AG10803 (cell line): Measurements from ENCODE around the gene PCDHGC5.

Experiments
- DNase-seq: peaks from one replicate; pipeline ENCODE4 v3.0.0; 2010; ENCODE audit warnings: low read depth
- H3K4me3 ChIP-seq: 2 replicates; pipeline ENCODE4 v1.5.1; 2011; ENCODE audit warnings: mild to moderate bottlenecking, low read length, control low read depth
- CTCF ChIP-seq: conservative IDR thresholded peaks from 2 replicates; pipeline ENCODE4 v1.5.1; 2011; ENCODE audit warnings: mild to moderate bottlenecking, low read length, control low read depth, inconsistent platforms

Gene PCDHGC5

GRCh38 chr5:141517880-141518617 lies 29.2 kb downstream of the PCDHGC5 start:
- H3K4me3 ChIP-seq = no peak overlapping the region
- TF ChIP-seq CTCF = no peak
- DNase-seq = peak; percentile 59

GRCh38 chr5:141518618-141519015 lies 29.7 kb downstream of the PCDHGC5 start:
- DNase-seq = no peak
- TF ChIP-seq CTCF = no peak

GRCh38 chr5:141519605-141520565 lies 31.0 kb downstream of the PCDHGC5 start:
- H3K4me3 ChIP-seq = no peak overlapping the region
- TF ChIP-seq CTCF = no peak
- no peak for DNase-seq

More at GRCh38 chr5:141518618-141519015, 29.7 kb downstream of the PCDHGC5 start:
- H3K4me3 ChIP-seq = no peak overlapping the region

- DNase-seq = peak; percentile 99
- H3K4me3 ChIP-seq = no peak overlapping the region
- TF ChIP-seq CTCF = no peak
Measured at GRCh38 chr5:141521244-141521781, 32.4 kb downstream of the PCDHGC5 start.

- no peak overlapping the region for H3K4me3 ChIP-seq
- DNase-seq = no peak
- no peak for TF ChIP-seq CTCF
Measured at GRCh38 chr5:141522301-141522700, 33.4 kb downstream of the PCDHGC5 start.

- no peak for TF ChIP-seq CTCF
- DNase-seq = no peak
- no peak overlapping the region for H3K4me3 ChIP-seq
Measured at GRCh38 chr5:141523991-141524390, 35.1 kb downstream of the PCDHGC5 start.
